ENCODE results near the gene KATNB1.

DNA sequence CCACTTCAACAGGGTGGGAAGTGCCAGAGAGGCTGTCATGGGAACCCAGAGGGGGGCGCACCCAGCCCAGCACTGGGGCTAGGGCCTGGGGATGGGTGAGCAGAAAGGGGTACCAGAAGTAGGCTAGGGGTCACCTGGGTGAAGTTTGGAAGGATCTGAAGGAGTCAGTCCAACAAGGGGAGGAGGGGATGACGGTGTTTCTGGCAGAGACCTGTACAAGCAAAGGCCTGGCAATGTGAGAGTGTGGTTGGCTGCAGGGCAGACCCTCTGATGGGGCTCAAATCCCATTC lies 13.4 kb upstream of the KATNB1 start:
- TF ChIP-seq CTCF (conservative IDR thresholded peaks at IDR 0.05; ENCODE audit: low read depth in 2 of 2), result no peak
- TF ChIP-seq POLR2AphosphoS5 (IDR thresholded peaks at IDR 0.05; ENCODE audit: low read depth), result no peak
- no peak for TF ChIP-seq NANOG (IDR thresholded peaks at IDR 0.05; ENCODE audit: borderline replicate concordance)
- TF ChIP-seq JUNB (IDR thresholded peaks at IDR 0.05; ENCODE audit: unreplicated experiment), result no peak
- TF ChIP-seq, protein P1, sequence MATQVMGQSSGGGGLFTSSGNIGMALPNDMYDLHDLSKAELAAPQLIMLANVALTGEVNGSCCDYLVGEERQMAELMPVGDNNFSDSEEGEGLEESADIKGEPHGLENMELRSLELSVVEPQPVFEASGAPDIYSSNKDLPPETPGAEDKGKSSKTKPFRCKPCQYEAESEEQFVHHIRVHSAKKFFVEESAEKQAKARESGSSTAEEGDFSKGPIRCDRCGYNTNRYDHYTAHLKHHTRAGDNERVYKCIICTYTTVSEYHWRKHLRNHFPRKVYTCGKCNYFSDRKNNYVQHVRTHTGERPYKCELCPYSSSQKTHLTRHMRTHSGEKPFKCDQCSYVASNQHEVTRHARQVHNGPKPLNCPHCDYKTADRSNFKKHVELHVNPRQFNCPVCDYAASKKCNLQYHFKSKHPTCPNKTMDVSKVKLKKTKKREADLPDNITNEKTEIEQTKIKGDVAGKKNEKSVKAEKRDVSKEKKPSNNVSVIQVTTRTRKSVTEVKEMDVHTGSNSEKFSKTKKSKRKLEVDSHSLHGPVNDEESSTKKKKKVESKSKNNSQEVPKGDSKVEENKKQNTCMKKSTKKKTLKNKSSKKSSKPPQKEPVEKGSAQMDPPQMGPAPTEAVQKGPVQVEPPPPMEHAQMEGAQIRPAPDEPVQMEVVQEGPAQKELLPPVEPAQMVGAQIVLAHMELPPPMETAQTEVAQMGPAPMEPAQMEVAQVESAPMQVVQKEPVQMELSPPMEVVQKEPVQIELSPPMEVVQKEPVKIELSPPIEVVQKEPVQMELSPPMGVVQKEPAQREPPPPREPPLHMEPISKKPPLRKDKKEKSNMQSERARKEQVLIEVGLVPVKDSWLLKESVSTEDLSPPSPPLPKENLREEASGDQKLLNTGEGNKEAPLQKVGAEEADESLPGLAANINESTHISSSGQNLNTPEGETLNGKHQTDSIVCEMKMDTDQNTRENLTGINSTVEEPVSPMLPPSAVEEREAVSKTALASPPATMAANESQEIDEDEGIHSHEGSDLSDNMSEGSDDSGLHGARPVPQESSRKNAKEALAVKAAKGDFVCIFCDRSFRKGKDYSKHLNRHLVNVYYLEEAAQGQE (IDR thresholded peaks at IDR 0.05; ENCODE audit: unreplicated experiment), result no peak
- no peak for TF ChIP-seq EZH2phosphoT487 (IDR thresholded peaks at IDR 0.05; ENCODE audit: unreplicated experiment)
- TF ChIP-seq EZH2 (IDR thresholded peaks at IDR 0.05; ENCODE audit: low read depth, unreplicated experiment), result no peak
- TF ChIP-seq CREB1 (CRISPR knock-in tag; IDR thresholded peaks at IDR 0.05; ENCODE audit: low read depth), result no peak
- no peak for TF ChIP-seq STAT1 (IDR thresholded peaks at IDR 0.05; ENCODE audit: unreplicated experiment)

Measured in GM23338 (cell line).